ENCODE measurements around the gene SELENOO. TPM values are rescaled to one million over a fixed set of nuclear protein-coding genes. Genes with fewer than 3 reads are reported as not detected.
"Not testable (repeated sequence)": the region's sequence is repeated elsewhere in the genome, so short reads cannot be mapped to it uniquely, and the experiment has no call there.

The SELENOO gene
- total RNA-seq, 4 donors from 2014 or later = 36.1 to 66.6 (median 44.8) TPM

DNA sequence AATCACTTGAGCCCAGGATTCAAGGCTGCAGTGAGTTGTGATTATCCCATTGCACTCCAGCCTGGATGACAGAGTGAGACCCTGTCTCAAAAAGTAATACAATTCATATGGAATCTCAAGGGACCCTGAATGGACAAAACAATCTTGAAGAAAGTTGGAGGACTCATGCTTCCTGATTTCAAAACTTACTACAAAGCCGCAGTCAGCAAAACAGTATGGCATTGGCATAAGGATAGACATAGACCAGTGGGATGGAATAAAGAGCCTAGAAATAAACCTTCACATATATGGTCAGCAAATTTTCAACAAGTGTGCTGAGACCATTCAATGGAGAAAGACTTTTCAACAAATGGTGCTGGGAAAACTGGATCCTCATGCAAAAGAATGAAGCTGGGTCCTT, 2.5 kb downstream of the SELENOO start:
- WGBS, 2 donors = 100% methylated on average over 1 of the region's 1 CpG
- no peaks in the 10 kb centered on the region for H3K9me3 ChIP-seq
- H3K36me3 ChIP-seq = peaks cover 0 to 49% (median 0%) of the 10 kb centered on the region in 3 donors
- no peak overlapping the region for H3K4me3 ChIP-seq
- DNase-seq (ENCODE audit: low spot score in 2 of 2) = no peak
- peaks cover 0 to 62% (median 22%) of the 10 kb centered on the region in 4 donors for H3K4me1 ChIP-seq
- TF ChIP-seq EP300 (IDR thresholded peaks at IDR 0.05) (no peak), POLR2A (IDR thresholded peaks at IDR 0.05) (no peak)
- TF ChIP-seq, protein P1, sequence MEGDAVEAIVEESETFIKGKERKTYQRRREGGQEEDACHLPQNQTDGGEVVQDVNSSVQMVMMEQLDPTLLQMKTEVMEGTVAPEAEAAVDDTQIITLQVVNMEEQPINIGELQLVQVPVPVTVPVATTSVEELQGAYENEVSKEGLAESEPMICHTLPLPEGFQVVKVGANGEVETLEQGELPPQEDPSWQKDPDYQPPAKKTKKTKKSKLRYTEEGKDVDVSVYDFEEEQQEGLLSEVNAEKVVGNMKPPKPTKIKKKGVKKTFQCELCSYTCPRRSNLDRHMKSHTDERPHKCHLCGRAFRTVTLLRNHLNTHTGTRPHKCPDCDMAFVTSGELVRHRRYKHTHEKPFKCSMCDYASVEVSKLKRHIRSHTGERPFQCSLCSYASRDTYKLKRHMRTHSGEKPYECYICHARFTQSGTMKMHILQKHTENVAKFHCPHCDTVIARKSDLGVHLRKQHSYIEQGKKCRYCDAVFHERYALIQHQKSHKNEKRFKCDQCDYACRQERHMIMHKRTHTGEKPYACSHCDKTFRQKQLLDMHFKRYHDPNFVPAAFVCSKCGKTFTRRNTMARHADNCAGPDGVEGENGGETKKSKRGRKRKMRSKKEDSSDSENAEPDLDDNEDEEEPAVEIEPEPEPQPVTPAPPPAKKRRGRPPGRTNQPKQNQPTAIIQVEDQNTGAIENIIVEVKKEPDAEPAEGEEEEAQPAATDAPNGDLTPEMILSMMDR (IDR thresholded peaks at IDR 0.05) = no peak
- H3K27me3 ChIP-seq = no peaks in the 10 kb centered on the region
- no peak overlapping the region for H3K27ac ChIP-seq

DNA sequence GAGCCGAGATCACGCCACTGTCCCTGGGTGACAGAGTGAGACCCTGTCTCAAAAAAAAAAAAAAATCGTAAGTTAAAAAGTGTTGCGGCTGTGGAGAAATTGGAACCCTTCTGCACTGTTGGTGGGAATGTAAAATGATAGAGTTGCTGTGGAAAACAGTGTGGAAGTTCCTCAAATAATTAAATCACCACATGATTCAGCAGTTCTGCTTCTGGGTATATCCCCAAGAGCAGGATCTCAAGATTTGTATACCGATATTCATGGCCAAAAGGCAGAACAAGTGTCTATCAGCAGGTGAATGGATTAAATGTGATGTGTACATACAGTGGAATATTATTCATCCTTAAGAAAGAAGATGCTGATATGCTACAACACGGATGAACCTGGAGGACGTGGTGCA, 3.8 kb downstream of the SELENOO start:
- 88 to 92% methylated on average over 7 of the region's 7 CpGs for WGBS, 2 donors
- H3K9me3 ChIP-seq = no peaks in the 10 kb centered on the region
- DNase-seq (ENCODE audit: low spot score in 2 of 2) = no peak
- TF ChIP-seq EP300 (IDR thresholded peaks at IDR 0.05) = no peak
- TF ChIP-seq, protein P1 (IDR thresholded peaks at IDR 0.05) = no peak
- H3K4me3 ChIP-seq = no peak overlapping the region
- H3K27ac ChIP-seq = peak overlapping the region in 1 of 4 donors; percentile 64
- peaks cover 0 to 51% (median 2%) of the 10 kb centered on the region in 3 donors for H3K36me3 ChIP-seq
- peaks cover 0 to 62% (median 21%) of the 10 kb centered on the region in 4 donors for H3K4me1 ChIP-seq
- H3K27me3 ChIP-seq = no peaks in the 10 kb centered on the region

DNA sequence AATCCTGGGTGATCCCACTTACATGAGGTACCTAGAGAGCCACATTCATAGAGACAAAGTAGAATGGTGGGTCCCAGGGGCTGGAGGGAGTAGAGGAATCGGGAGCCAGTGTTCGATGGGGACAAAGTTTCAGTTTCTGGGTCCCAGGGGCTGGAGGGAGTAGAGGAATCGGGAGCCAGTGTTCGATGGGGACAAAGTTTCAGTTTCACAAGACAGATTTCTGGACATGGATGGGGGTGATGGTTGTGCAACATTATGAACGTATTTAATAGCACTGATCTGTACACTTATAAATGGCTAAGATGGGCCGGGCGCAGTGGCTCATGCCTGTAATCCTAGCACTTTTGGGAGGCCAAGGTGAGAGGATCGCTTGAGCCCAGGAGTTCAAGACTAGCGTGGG, 4.2 kb downstream of the SELENOO start:
- Histone ChIP-seq H3K27ac (peak overlapping the region in 1 of 4 donors; percentile 64), H3K4me1 (peaks cover 0 to 62% (median 16%) of the 10 kb centered on the region in 4 donors), H3K36me3 (peaks cover 0 to 52% (median 2%) of the 10 kb centered on the region in 3 donors)
- H3K9me3 ChIP-seq; H3K27me3 ChIP-seq; H3K4me3 ChIP-seq; DNase-seq (ENCODE audit: low spot score in 2 of 2): not testable (repeated sequence)
- 88 to 89% methylated on average over 9 of the region's 9 CpGs for WGBS, 2 donors

DNA sequence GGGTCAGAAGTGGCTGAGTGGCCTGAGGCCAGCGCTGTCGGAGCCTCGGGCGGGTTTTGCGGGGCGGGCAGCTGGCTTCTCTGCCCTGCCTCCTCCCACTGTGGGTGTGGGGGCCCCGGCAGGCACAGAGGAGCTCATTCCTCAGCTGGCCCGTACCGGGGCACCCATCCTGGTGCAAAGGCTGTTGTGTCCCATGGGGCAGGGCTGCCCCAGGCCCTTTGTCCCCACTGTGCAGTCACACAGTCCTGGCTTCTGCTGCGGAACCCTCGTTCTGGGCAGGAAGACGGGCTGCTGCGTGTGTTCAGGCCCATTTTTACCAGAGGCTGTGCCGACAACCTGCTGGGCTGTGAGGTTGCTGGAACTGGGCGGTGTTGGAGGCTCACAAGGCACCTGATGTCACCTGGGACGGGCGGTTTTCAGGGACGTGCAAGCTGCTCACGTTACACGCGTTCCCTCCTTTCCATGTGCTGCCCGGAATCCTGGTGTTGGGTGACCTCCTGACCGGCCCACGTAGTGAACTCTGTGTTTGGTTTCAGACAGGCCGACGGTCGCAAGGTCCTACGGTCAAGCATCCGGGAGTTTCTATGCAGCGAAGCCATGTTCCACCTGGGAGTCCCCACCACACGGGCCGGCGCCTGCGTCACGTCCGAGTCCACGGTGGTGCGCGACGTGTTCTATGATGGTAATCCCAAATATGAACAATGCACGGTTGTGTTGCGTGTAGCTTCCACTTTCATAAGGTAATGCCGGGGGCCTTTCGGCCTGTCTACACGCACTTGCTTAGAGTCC, 5.2 kb downstream of the SELENOO start:
- no peaks in the 10 kb centered on the region for H3K9me3 ChIP-seq
- peaks cover 0 to 60% (median 14%) of the 10 kb centered on the region in 4 donors for H3K4me1 ChIP-seq
- DNase-seq (ENCODE audit: low spot score in 2 of 2) = no peak
- TF ChIP-seq EP300 (IDR thresholded peaks at IDR 0.05) (no peak), POLR2A (IDR thresholded peaks at IDR 0.05) (no peak)
- peaks cover 2 to 62% (median 8%) of the 10 kb centered on the region in 3 donors for H3K36me3 ChIP-seq
- peak overlapping the region in 2 of 4 donors; percentile 34 to 64 for H3K27ac ChIP-seq
- H3K4me3 ChIP-seq = no peak overlapping the region
- H3K27me3 ChIP-seq = no peaks in the 10 kb centered on the region
- WGBS, 2 donors = 82 to 88% methylated on average over 36 to 43 of the region's 45 CpGs

DNA sequence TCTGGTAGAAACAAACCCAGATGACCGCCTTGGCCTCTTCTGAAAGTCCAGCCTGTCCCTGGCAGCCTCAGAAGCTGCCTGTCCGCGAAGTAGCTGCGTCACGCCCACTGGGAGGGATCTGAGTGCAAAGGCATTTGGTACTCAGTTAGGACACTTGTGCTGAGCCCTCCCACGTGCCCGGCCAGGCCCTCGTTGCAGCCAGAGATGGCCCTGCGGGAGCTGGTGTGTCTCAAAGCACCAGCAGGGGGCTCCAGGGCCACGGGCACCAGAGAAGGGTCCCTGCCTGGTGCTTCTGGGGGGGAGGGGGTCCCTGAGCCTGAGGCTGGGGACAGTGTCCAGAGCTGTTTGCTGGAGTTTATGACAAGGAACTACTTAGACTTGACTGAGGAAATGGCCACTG, 5.8 kb downstream of the SELENOO start:
- WGBS, 2 donors = 26 to 43% methylated on average over 5 to 10 of the region's 10 CpGs
- H3K27ac ChIP-seq = peak overlapping the region in 1 of 4 donors; percentile 64
- peaks cover 2 to 68% (median 11%) of the 10 kb centered on the region in 3 donors for H3K36me3 ChIP-seq
- H3K4me1 ChIP-seq = peaks cover 0 to 59% (median 13%) of the 10 kb centered on the region in 4 donors
- H3K27me3 ChIP-seq = no peaks in the 10 kb centered on the region
- H3K9me3 ChIP-seq = no peaks in the 10 kb centered on the region
- H3K4me3 ChIP-seq = no peak overlapping the region
- DNase-seq (ENCODE audit: low spot score in 2 of 2) = no peak
- TF ChIP-seq, protein P1 (IDR thresholded peaks at IDR 0.05) = peak in 4 of 5 experiments; percentile 27 to 42 (median 34)
- no peak for TF ChIP-seq POLR2A (IDR thresholded peaks at IDR 0.05)
- TF ChIP-seq EP300 (IDR thresholded peaks at IDR 0.05) = peak in 1 of 2 donors; percentile 9

All from tibial nerve (tissue), 4 donors.